Measurements from ENCODE around the gene SYK.

GRCh38 chr9:90890146-90890810, 88.7 kb downstream of the SYK start:
- no peak for TF ChIP-seq CTCF (IDR thresholded peaks at IDR 0.05)
- TF ChIP-seq ZFX (IDR thresholded peaks at IDR 0.05; ENCODE audit: borderline replicate concordance): no peak
